K562 (cell line): ENCODE measurements around the gene SLC2A10.

ENCODE experiments used
- EP400 ChIP-seq: fragments of 450-650 bp; IDR thresholded peaks from 2 replicates; pipeline ENCODE4 v1.6.1; 2017; ENCODE audit warnings: antibody characterized with exemption, mild to moderate bottlenecking, moderate library complexity
- MEF2D ChIP-seq: conservative IDR thresholded peaks from 2 replicates; pipeline ENCODE4 v1.6.1; 2016; ENCODE audit warnings: low read depth, missing genetic modification characterization, missing compliant biosample characterization
- NFIC ChIP-seq: fragments of 450-650 bp; IDR thresholded peaks from 2 replicates; pipeline ENCODE4 v1.6.1; 2017; ENCODE audit warnings: mild to moderate bottlenecking, inconsistent platforms
- POLR2A ChIP-seq: fragments of 450-650 bp; conservative IDR thresholded peaks from 2 replicates; pipeline ENCODE4 v1.6.1; 2016
- POLR2AphosphoS5 ChIP-seq: IDR thresholded peaks from 2 replicates; pipeline ENCODE4 v1.6.1; 2011; ENCODE audit warnings: mild to moderate bottlenecking, low read depth, low read length, moderate library complexity; ENCODE audit not compliant: control insufficient read depth, insufficient read depth
- RBM34 ChIP-seq: fragments of 200-400 bp; formaldehyde crosslinking; IDR thresholded peaks from 2 replicates; pipeline ENCODE4 v1.6.1; 2018; ENCODE audit warnings: low read length, borderline replicate concordance; ENCODE audit not compliant: insufficient read depth
- SMAD1 ChIP-seq: fragments of 150-350 bp; IDR thresholded peaks from 2 replicates; pipeline ENCODE4 v1.6.1; 2014; ENCODE audit warnings: low read length, low read depth; ENCODE audit not compliant: partially characterized antibody
- SP1 ChIP-seq: sonication (generic); formaldehyde crosslinking; IDR thresholded peaks from 2 replicates; pipeline ENCODE4 v1.8.1; 2022; ENCODE audit warnings: mild to moderate bottlenecking, missing genetic modification reagents
- TAF7 ChIP-seq: fragments of 450-650 bp; IDR thresholded peaks from 2 replicates; pipeline ENCODE4 v1.6.1; 2016; ENCODE audit warnings: missing genetic modification characterization, missing compliant biosample characterization
- ZBTB1 ChIP-seq: sonication (generic); formaldehyde crosslinking; IDR thresholded peaks from 2 replicates; pipeline ENCODE4 v1.8.1; 2023; ENCODE audit warnings: missing genetic modification reagents, low read depth, mild to moderate bottlenecking, borderline replicate concordance
- ZFP36 ChIP-seq: fragments of 150-350 bp; IDR thresholded peaks from 2 replicates; pipeline ENCODE4 v1.6.1; 2018; ENCODE audit warnings: low read length, low read depth; ENCODE audit not compliant: partially characterized antibody
- TF ChIP-seq, protein P1 (sequence below): fragments of 250-450 bp; sonication (Bioruptor Pico); IDR thresholded peaks from 2 replicates; pipeline ENCODE4 v1.8.0; 2021; ENCODE audit warnings: mild to moderate bottlenecking, moderate library complexity
- TF ChIP-seq, protein P2 (sequence below), 3 experiments: IDR thresholded peaks in 2 of 3; conservative IDR thresholded peaks in 1 of 3; 2 replicates each; pipeline ENCODE4 v1.5.1; 2011 to 2012; ENCODE audit warnings: low read length in 3 of 3, mild to moderate bottlenecking in 3 of 3, control low read depth in 2 of 3, improper control_type of control experiment in 1 of 3, inconsistent platforms in 1 of 3, low read depth in 1 of 3, mixed read lengths in 1 of 3, moderate library complexity in 1 of 3; ENCODE audit not compliant: insufficient read depth in 2 of 3

DNA sequence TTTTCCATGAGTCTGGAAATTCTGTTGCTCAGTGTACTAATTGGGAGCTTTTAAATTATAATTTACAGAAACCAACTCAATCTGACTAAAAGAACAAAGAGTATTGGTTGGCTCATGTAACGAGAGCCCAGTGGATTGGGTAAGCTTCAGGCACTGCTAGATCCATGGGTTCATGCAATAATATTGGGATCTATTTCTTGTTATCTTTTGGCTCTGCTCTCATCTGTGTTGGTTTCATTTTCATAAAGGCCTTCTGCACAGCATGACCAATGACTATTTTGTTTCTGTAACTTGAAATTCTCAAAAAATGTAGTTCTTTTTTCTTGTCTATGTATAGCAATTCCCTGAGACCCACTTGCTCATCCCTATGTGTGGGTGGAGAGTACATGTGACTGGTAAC, 12.0 kb downstream of the SLC2A10 start:
- TF ChIP-seq TAF7 (no peak), POLR2AphosphoS5 (no peak), ZFP36 (no peak), ZBTB1 (CRISPR knock-in tag) (no peak), RBM34 (no peak), SP1 (CRISPR knock-in tag) (no peak), NFIC (no peak), MEF2D (no peak), EP400 (no peak), SMAD1 (no peak), POLR2A (no peak)
- TF ChIP-seq, protein P1, sequence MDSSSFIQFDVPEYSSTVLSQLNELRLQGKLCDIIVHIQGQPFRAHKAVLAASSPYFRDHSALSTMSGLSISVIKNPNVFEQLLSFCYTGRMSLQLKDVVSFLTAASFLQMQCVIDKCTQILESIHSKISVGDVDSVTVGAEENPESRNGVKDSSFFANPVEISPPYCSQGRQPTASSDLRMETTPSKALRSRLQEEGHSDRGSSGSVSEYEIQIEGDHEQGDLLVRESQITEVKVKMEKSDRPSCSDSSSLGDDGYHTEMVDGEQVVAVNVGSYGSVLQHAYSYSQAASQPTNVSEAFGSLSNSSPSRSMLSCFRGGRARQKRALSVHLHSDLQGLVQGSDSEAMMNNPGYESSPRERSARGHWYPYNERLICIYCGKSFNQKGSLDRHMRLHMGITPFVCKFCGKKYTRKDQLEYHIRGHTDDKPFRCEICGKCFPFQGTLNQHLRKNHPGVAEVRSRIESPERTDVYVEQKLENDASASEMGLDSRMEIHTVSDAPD (CRISPR knock-in tag), result no peak
- TF ChIP-seq, protein P2, sequence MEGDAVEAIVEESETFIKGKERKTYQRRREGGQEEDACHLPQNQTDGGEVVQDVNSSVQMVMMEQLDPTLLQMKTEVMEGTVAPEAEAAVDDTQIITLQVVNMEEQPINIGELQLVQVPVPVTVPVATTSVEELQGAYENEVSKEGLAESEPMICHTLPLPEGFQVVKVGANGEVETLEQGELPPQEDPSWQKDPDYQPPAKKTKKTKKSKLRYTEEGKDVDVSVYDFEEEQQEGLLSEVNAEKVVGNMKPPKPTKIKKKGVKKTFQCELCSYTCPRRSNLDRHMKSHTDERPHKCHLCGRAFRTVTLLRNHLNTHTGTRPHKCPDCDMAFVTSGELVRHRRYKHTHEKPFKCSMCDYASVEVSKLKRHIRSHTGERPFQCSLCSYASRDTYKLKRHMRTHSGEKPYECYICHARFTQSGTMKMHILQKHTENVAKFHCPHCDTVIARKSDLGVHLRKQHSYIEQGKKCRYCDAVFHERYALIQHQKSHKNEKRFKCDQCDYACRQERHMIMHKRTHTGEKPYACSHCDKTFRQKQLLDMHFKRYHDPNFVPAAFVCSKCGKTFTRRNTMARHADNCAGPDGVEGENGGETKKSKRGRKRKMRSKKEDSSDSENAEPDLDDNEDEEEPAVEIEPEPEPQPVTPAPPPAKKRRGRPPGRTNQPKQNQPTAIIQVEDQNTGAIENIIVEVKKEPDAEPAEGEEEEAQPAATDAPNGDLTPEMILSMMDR (IDR thresholded peaks at IDR 0.05 in 2 of 3, conservative IDR thresholded peaks at IDR 0.05 in 1 of 3; ENCODE audit: insufficient read depth in 2 of 3, low read depth in 1 of 3, low read length in 3 of 3), result no peak
